Testis (tissue), 2 donors: ENCODE results near the gene POU6F2.

ENCODE experiments used
- CTCF ChIP-seq, 3 experiments: fragments of 450-650 bp in 2 of 3; fragments of 200-600 bp in 1 of 3; sonication (generic) in 1 of 3; IDR thresholded peaks; one replicate each; pipeline ENCODE4 v1.5.1; 2016 to 2019; ENCODE audit warnings: antibody characterized with exemption in 3 of 3, mild to moderate bottlenecking in 2 of 3, moderate library complexity in 1 of 3
- POLR2A ChIP-seq: fragments of 450-650 bp; IDR thresholded peaks from one replicate; pipeline ENCODE4 v1.6.1; 2017; ENCODE audit warnings: antibody characterized with exemption, mild to moderate bottlenecking, moderate library complexity

GRCh38 chr7:39324139-39324760 lies 346.5 kb downstream of the POU6F2 start:
- TF ChIP-seq POLR2A (no peak), CTCF (IDR thresholded peaks at IDR 0.05) (no peak)
